GM19468 (cell line): ENCODE measurements around the gene BCL2L11.

Experiments used
- ATAC-seq: cut with Tn5 transposase; IDR thresholded peaks from one replicate; pipeline ENCODE4 v1.9.1; 2021; ENCODE audit warnings: mild to moderate bottlenecking, moderate library complexity, moderate number of reproducible peaks; ENCODE audit not compliant: unreplicated experiment; ENCODE audit errors: extremely low read depth

Gene BCL2L11

GRCh38 chr2:111139637-111140317 is 19.1 kb downstream of the BCL2L11 start:
- no peak for ATAC-seq

- no peak for ATAC-seq
Observed at GRCh38 chr2:111140815-111141214, 20.1 kb downstream of the BCL2L11 start.

DNA sequence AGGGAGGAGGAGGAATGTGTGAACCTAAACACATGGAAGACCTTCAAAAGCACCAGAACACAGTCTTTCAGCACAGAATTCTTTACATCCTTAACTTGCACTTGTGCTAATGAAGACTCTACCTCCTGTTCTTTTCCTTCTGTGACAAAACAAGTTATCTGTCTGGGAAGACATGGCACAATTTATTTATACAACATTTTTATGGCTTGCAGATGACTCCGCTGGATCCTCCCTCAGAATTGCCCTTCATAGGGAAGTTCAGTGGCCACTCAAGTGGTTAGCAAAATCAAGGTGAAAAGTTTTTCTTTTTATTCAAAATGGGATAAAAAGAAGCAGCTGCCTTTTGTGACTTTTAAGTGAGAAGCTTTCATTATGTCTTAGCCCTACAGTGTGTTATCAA is 21.4 kb downstream of the BCL2L11 start:
- ATAC-seq = no peak

DNA sequence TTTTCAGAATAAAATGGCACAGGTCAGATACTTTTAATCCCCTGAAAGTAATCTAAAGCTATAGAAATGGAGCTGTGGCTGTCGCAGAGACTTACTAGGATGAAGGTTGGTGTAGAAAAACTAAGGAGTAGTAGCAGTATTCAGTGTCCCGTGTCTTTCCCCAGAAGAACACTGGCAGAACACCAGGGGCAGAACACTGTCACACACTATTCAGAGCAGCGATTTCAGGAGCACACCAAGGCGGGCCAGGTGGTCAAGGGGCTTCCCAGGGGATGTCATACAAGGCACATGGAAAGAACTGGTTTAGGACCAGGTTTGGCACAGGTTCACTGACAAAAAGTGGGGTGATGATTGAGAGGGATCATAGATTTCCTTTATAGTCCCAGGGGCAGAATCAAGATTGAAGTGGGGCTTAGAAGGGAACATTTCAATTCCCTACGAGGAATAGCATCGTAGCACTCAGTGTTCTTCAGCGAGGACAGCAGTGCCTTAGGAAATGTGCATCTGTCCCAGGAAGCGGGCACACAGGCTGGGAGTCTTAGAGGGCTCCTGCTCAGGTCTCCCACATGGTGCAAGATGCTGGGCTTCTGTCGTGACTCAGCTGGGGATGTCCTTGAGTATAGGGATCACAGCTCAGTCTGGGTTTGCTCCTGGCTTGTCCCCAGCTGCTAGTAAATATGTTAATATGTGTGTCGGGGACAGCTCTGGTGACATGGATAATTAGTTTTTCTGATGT is 22.6 kb downstream of the BCL2L11 start:
- ATAC-seq = no peak

GRCh38 chr2:111143843-111144198 is 23.1 kb downstream of the BCL2L11 start:
- ATAC-seq = no peak

DNA sequence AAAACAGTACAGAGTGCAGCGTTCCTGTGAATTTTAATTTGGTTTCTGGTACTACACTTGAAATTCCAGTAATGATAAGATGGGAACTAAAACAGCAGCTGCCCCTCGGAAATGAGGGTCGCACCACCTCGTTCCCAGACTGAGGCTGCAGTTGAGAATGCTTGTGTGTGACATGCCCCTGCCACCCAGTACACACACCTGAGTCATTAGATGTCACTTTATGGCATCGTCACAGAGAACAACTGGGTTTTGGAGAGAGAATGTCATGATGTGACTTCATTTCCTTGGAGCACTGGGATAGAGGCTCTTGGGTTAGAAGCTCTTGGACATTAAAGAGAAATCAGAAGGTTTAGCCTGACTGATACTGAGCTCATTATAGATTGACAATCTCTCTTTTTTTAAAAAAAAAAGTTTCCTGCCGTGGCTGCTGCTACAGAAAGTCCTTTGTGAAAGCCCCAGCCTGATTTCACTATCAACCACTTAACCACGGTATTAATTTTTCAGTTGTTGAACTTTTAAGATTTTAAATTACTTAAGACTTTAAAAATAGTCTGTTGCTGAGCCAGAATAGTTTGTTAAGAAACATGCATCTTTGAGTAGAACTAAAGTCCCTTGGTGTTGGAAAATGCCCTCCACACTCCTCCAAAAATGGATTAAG is 24.5 kb downstream of the BCL2L11 start:
- ATAC-seq = no peak

- no peak for ATAC-seq
Observed at GRCh38 chr2:111145951-111146350, 25.2 kb downstream of the BCL2L11 start.

GRCh38 chr2:111148225-111148873 is 27.6 kb downstream of the BCL2L11 start:
- no peak for ATAC-seq

- ATAC-seq = no peak
Observed at GRCh38 chr2:111148925-111149324, 28.2 kb downstream of the BCL2L11 start.

GRCh38 chr2:111149882-111150455 is 29.3 kb downstream of the BCL2L11 start:
- no peak for ATAC-seq

GRCh38 chr2:111154758-111155157 is 34.0 kb downstream of the BCL2L11 start:
- no peak for ATAC-seq

DNA sequence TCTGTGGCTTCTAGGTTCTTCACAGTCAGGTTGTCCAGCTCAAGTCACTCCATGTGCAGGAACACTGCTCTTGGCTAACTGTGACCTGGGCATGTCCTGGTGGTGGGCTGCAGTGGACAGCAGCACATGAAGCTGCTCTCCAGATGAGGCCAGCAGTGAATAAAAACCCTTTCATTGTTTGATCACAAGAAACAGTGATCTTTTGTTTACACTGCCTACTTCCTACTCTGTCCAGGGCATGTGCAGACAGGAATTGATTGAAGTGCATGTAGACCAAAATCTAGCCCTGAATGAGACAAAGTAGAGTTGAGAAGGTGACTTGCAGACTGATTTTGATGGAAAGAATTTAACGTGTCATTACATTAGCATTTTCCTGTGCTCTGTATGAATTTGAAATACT is 34.9 kb downstream of the BCL2L11 start:
- no peak for ATAC-seq

DNA sequence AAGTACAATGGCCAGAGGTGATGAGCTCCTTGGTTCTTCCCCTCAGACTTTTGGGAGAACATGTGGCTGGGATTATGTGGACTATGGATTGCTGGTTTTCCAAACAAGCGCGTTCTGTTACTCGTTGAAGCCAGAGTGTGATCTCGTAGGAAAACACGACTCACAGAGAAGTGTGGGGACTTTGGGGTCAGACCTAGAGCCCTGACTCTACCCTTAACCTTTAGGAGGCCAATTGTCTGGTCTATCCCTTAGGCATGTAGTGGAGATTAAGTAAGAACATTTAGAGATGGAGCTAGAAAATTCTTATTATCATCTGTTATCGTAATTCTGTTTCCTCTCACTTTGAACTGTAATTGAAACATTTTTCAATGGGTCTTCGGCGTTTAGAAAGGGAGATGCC is 35.8 kb downstream of the BCL2L11 start:
- no peak for ATAC-seq

DNA sequence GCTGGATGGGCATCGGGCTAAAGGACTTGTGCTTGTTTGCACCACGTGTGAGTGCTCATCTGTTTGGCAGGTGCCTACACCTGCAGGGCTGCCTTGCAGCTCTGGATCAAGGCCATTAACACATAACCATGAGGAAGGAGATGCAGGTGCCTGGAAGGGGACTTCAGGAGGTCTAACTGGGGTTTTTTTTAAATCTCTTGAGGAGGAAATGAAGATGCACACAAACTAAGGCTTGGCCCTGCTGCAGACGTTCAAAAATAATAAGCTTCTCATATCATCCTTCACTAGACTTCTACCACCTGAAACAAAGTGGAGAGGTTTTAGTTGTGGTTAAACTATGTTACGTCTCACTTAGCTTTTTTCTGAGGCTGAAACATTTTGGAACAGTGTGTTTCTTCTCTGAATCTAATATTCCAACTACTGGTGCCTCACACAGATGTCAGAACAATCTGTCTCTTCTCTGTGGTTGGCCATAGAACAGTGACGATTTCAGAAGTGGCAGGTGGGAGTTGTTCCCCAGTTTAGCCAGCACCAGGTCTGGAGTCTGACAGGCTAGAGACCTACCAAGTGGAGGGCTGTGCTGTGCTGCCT is 36.5 kb downstream of the BCL2L11 start:
- peak; percentile 22 for ATAC-seq

GRCh38 chr2:111157798-111158197 is 37.1 kb downstream of the BCL2L11 start:
- ATAC-seq = peak; percentile 37

DNA sequence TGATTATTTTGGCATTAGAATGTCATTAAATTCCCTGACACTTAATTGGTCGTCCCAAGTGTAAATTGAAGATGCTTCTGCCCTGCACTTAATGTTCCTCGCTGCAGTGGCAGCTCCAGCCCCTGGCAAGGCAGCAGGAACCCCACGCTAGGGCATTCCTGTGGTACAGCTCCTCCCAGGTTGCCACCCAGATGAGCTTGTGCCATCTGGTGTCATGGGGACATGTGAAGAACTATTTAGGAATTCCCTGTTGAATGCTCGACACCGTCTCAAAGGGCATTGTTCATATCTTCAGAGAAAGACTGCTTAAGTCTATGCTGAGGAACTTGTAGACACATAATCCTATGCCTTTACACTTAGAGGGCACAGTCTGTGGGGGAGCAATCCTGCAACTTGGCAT is 38.9 kb downstream of the BCL2L11 start:
- no peak for ATAC-seq

DNA sequence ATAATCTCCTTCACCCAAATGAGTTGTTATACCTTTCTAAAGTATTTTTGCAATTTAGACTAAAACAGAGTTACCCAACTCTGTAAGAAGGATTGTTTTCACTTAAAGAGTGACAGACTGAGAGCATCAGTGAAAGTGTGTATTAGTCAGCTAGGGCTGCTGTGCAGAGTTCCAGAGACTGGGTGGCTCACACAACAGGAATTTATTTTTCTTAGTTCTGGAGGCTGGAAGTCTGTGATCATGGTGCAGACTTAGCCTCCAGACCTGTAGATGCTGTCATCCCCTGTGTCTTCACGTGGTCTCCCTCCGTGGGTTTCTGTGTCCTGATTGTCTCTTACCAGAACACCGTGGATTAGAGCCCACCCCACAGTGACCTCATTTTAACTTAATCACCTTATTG is 40.0 kb downstream of the BCL2L11 start:
- ATAC-seq = no peak

DNA sequence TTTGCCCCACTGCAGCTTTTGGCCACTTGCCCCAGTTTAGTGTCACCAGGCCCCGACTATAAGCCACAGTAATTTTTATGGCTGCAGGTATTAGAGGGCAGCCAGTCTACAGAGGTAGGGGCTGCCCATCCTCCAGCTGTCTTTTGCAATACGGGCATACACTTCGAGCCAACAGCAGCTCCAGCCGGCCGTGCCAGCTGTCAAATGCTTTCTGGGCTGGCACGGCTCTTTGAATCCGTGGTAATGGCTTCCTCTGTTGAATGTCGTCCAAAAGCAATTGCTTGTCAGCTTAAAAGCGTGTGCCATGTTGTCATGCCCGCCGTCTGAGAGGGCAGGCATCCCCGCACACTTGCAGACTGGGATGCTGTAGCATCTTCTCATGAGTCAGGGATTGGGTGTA is 41.3 kb downstream of the BCL2L11 start:
- ATAC-seq = no peak

DNA sequence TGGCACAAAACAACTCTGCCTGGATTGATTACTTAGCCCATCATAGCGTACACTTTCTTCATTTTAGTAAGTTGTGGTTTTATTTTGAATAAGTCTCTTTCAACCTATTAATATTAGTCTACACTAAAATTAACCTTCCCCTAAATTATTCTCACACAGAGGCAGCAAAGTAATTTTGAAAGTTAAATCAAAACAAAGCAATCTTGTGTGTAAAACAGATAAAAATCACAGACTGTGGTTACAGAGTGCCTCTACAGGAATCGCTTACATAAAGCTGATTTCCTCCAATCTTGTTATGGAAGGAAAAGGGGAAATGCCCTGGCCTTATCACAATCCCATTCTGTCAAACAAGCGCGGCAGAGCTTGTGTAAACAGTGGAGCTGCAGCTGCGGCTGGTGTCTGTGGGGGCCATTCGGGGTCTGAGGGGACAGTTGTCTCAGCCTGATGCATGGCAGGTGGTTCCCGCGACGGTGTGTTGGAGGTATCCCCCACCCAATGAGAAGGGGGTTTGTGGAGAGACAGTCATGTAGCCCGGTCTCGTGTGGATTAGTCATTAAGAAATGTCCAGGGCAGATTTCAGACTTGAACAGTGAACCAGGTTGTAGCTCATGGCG is 42.1 kb downstream of the BCL2L11 start:
- ATAC-seq = peak; percentile 15

DNA sequence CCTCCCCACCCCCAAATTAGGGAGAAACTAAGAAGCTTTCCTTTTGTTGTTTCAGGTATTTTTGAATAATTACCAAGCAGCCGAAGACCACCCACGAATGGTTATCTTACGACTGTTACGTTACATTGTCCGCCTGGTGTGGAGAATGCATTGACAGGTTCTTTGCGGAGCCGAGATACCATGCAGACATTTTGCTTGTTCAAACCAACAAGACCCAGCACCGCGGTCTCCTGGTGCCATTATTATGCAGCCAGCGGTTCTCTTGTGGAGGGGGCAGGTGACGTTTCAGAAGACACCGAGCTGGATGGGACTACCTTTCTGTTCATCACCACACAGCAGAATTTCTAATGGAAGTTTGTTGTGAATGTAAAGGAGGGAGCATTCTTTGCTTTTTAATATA is 43.4 kb downstream of the BCL2L11 start:
- ATAC-seq = no peak
